ENCODE measurements around the gene USP21.
A peak's percentile ranks its signal among the peaks of the same experiment; 100 is the strongest.

Gene USP21

GRCh38 chr1:161201836-161202712 is 42.8 kb downstream of the USP21 start, which contains the start of gene NDUFS2:
Gene NDUFS2, plus strand, starts transcription at chr1:161202367. Its CDS starts 19 bp downstream, at chr1:161202386.
- H3K4me2 ChIP-seq = peak within 1 kb of the TSS; percentile 88
- H3K36me3 ChIP-seq = peaks cover 36% of the 10 kb centered on the region
- no peak for TF ChIP-seq Cebpa-rat (IDR thresholded peaks at IDR 0.05)
- no peaks in the 10 kb centered on the region for H3K27me3 ChIP-seq
- H3K9ac ChIP-seq = peak within 1 kb of the TSS; percentile 83
- H3K4me3 ChIP-seq = peak within 1 kb of the TSS; percentile 74
- H3K27ac ChIP-seq = peak within 1 kb of the TSS; percentile 86
- peaks cover 62% of the 10 kb centered on the region for H3K4me1 ChIP-seq
- no peaks in the 10 kb centered on the region for H3K9me3 ChIP-seq
- no peaks in the 10 kb centered on the region for H4K20me1 ChIP-seq

- Histone ChIP-seq H3K27me3 (no peaks in the 10 kb centered on the region), H3K27ac (no peak overlapping the region), H3K4me3 (no peak overlapping the region), H3K4me1 (peaks cover 28% of the 10 kb centered on the region), H3K4me2 (no peak overlapping the region), H3K36me3 (peaks cover 81% of the 10 kb centered on the region), H3K9me3 (no peaks in the 10 kb centered on the region), H3K9ac (no peak overlapping the region), H4K20me1 (0 out of 2 replicates have a peak, but pooled peaks cover 7% of the 10 kb centered on the region)
- no peak for TF ChIP-seq Cebpa-rat (IDR thresholded peaks at IDR 0.05)
Observed at GRCh38 chr1:161206411-161207140, 47.3 kb downstream of the USP21 start.

GRCh38 chr1:161207173-161207572 is 47.9 kb downstream of the USP21 start:
- H3K4me2 ChIP-seq = no peak overlapping the region
- H4K20me1 ChIP-seq = 0 out of 2 replicates have a peak, but pooled peaks cover 7% of the 10 kb centered on the region
- H3K36me3 ChIP-seq = peaks cover 87% of the 10 kb centered on the region
- TF ChIP-seq Cebpa-rat (IDR thresholded peaks at IDR 0.05) = no peak
- H3K9ac ChIP-seq = no peak overlapping the region
- H3K4me3 ChIP-seq = no peak overlapping the region
- no peaks in the 10 kb centered on the region for H3K9me3 ChIP-seq
- H3K27ac ChIP-seq = no peak overlapping the region
- H3K4me1 ChIP-seq = peaks cover 24% of the 10 kb centered on the region
- no peaks in the 10 kb centered on the region for H3K27me3 ChIP-seq

DNA sequence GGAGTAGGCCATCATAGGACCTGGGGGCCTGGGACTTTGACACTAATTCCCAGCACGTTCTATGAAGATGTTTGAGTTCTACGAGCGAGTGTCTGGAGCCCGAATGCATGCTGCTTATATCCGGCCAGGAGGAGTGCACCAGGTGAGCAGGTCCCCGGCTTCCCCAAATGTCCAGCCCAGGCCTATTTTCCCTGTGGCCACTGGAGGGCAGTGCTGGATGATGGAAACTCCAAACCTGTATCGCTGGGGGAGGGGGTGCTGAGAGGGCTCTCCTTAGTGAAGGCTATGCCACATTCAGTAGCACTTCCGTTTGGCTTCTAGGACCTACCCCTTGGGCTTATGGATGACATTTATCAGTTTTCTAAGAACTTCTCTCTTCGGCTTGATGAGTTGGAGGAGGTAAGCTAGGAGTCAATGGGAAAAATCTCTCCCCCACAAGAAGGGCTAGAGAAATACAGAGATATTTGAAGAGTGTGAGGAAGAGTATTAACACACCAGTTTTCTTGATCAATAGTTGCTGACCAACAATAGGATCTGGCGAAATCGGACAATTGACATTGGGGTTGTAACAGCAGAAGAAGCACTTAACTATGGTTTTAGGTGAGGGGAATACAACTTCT is 50.6 kb downstream of the USP21 start:
- Histone ChIP-seq H3K4me2 (no peak overlapping the region), H3K27me3 (no peaks in the 10 kb centered on the region), H3K36me3 (peaks cover 98% of the 10 kb centered on the region), H4K20me1 (peaks cover 22% of the 10 kb centered on the region), H3K27ac (no peak overlapping the region), H3K4me3 (no peak overlapping the region), H3K9ac (no peak overlapping the region), H3K4me1 (peaks cover 19% of the 10 kb centered on the region), H3K9me3 (no peaks in the 10 kb centered on the region)
- no peak for TF ChIP-seq Cebpa-rat (IDR thresholded peaks at IDR 0.05)

- Histone ChIP-seq H3K4me3 (no peak overlapping the region), H3K9me3 (no peaks in the 10 kb centered on the region), H3K27ac (no peak overlapping the region), H3K27me3 (peaks cover 24% of the 10 kb centered on the region), H3K4me2 (peak overlapping the region; percentile 71), H4K20me1 (peaks cover 54% of the 10 kb centered on the region), H3K36me3 (peaks cover 54% of the 10 kb centered on the region), H3K4me1 (peaks cover 60% of the 10 kb centered on the region), H3K9ac (no peak overlapping the region)
- no peak for TF ChIP-seq Cebpa-rat (IDR thresholded peaks at IDR 0.05)
Observed at GRCh38 chr1:161214369-161214768, 55.1 kb downstream of the USP21 start.

DNA sequence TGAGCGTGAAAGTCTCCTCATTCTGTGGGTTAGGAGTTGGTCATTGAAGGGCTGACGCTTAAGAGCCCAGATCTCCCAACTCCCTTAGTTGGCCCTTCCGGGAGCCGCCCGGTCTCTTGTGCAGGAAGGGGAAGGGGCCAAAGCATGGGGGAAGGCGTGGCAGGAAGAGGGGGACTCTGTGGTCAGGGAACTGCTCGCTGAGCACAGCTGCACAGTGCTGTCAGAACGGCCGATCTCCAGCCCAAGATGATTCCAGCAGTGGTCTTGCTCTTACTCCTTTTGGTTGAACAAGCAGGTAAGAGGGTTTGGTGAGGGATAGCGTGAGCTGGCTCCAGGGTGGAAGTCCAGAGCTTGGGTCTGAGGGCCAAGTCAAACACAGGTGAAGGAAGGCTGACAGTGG is 55.8 kb downstream of the USP21 start, which contains the start of gene FCER1G:
Gene FCER1G (plus strand): TSS at position 220 of the 400 bp plus-strand sequence. CDS start 27 bp downstream, at position 247.
- H4K20me1 ChIP-seq = peaks cover 52% of the 10 kb centered on the region
- no peak within 1 kb of the TSS for H3K27ac ChIP-seq
- H3K36me3 ChIP-seq = peaks cover 47% of the 10 kb centered on the region
- H3K4me1 ChIP-seq = peaks cover 53% of the 10 kb centered on the region
- H3K4me2 ChIP-seq = peak within 1 kb of the TSS; percentile 71
- peaks cover 31% of the 10 kb centered on the region for H3K27me3 ChIP-seq
- TF ChIP-seq Cebpa-rat (IDR thresholded peaks at IDR 0.05) = no peak
- H3K4me3 ChIP-seq = peak within 1 kb of the TSS; percentile 27; the same call in 1 of the 2 replicates
- no peaks in the 10 kb centered on the region for H3K9me3 ChIP-seq
- H3K9ac ChIP-seq = no peak within 1 kb of the TSS
